GOT3 (cell line): ENCODE results near the gene AGPAT3.
"Not testable (repeated sequence)": the region's sequence is repeated elsewhere in the genome, so short reads cannot be mapped to it uniquely, and the experiment has no call there.

Experiments
- DNase-seq: peaks from one replicate; lab custom pipeline; 2025; ENCODE audit warnings: mixed read lengths; lab: John Stamatoyannopoulos, UW

AGPAT3 gene

GRCh38 chr21:43834146-43834905, 30.7 kb upstream of the AGPAT3 start:
- DNase-seq, result no peak

- no peak for DNase-seq
Observed at GRCh38 chr21:43835050-43835449, 30.0 kb upstream of the AGPAT3 start.

GRCh38 chr21:43835861-43836260, 29.2 kb upstream of the AGPAT3 start:
- DNase-seq, result no peak

- DNase-seq, result no peak
Observed at GRCh38 chr21:43836616-43837015, 28.4 kb upstream of the AGPAT3 start.

GRCh38 chr21:43840259-43840658, 24.8 kb upstream of the AGPAT3 start:
- no peak for DNase-seq

- no peak for DNase-seq
Observed at GRCh38 chr21:43842742-43843141, 22.3 kb upstream of the AGPAT3 start.

- not testable (repeated sequence) for DNase-seq
Observed at GRCh38 chr21:43844906-43845305, 20.1 kb upstream of the AGPAT3 start.

GRCh38 chr21:43845386-43845785, 19.6 kb upstream of the AGPAT3 start:
- no peak for DNase-seq

GRCh38 chr21:43846430-43846829, 18.6 kb upstream of the AGPAT3 start:
- DNase-seq, result no peak

GRCh38 chr21:43847301-43847700, 17.7 kb upstream of the AGPAT3 start:
- no peak for DNase-seq

GRCh38 chr21:43848771-43849170, 16.3 kb upstream of the AGPAT3 start:
- no peak for DNase-seq

- DNase-seq, result no peak
Observed at GRCh38 chr21:43849532-43850299, 15.3 kb upstream of the AGPAT3 start.

- DNase-seq, result no peak
Observed at GRCh38 chr21:43850728-43851295, 14.2 kb upstream of the AGPAT3 start.

- no peak for DNase-seq
Observed at GRCh38 chr21:43851593-43851992, 13.4 kb upstream of the AGPAT3 start.

GRCh38 chr21:43853851-43854772, 10.9 kb upstream of the AGPAT3 start:
- DNase-seq, result no peak

- no peak for DNase-seq
Observed at GRCh38 chr21:43854773-43855633, 10.0 kb upstream of the AGPAT3 start.

- no peak for DNase-seq
Observed at GRCh38 chr21:43855955-43856354, 9.1 kb upstream of the AGPAT3 start.

GRCh38 chr21:43858806-43859648, 6.0 kb upstream of the AGPAT3 start:
- DNase-seq, result no peak

GRCh38 chr21:43859747-43860214, 5.2 kb upstream of the AGPAT3 start:
- DNase-seq, result no peak

- no peak for DNase-seq
Observed at GRCh38 chr21:43861706-43862105, 3.3 kb upstream of the AGPAT3 start.
